ENCODE results near the gene TEX14. TPM values are rescaled to one million over a fixed set of nuclear protein-coding genes. Genes with fewer than 3 reads are reported as not detected.
A peak's percentile ranks its signal among the peaks of the same experiment; 100 is the strongest.

The TEX14 gene
- total RNA-seq, 4 donors from 2014 or later, result 0.13 to 0.19 TPM; not detected in 2

GRCh38 chr17:58730937-58731336 lies 39.1 kb upstream of the TEX14 start:
- TF ChIP-seq CTCF (IDR thresholded peaks at IDR 0.05), result no peak
- TF ChIP-seq POLR2A (IDR thresholded peaks at IDR 0.05), result no peak
- H3K36me3 ChIP-seq, result peaks cover 0 to 14% (median 0%) of the 10 kb centered on the region in 3 donors
- intact Hi-C loops (cut with DNase I), result no loop called here

DNA sequence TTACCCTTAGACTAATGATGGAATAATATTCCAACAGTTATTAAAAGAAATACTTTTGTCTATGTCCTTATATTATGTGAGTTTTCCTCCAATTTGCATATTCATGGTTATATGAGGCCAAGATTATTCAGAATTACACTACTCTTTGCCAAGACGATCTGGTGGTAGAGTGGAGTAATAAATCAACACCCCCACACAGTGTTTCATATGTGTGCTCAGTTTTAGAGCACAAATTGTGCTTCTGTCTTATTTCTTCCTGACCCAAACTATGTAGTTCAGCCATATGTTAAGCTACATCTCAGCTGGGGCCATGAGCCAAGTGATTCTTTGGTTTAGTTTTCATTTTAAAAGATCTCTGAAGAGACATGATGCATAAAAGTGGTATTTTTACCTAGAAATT lies 37.0 kb upstream of the TEX14 start:
- Histone ChIP-seq H3K27me3 (no peaks in the 10 kb centered on the region), H3K27ac (no peak overlapping the region), H3K36me3 (peaks cover 0 to 24% (median 0%) of the 10 kb centered on the region in 3 donors), H3K4me3 (no peak overlapping the region), H3K4me1 (no peaks in the 10 kb centered on the region), H3K9me3 (no peaks in the 10 kb centered on the region)
- TF ChIP-seq POLR2A (IDR thresholded peaks at IDR 0.05) (no peak), CTCF (IDR thresholded peaks at IDR 0.05) (no peak)
- intact Hi-C loops (cut with DNase I), result no loop called here
- 30 to 33% methylated on average over 1 of the region's 1 CpG for WGBS, 2 donors
- DNase-seq, result no peak

More at GRCh38 chr17:58730937-58731336, 39.1 kb upstream of the TEX14 start:
- H3K4me1 ChIP-seq, result no peaks in the 10 kb centered on the region
- no peak overlapping the region for H3K4me3 ChIP-seq
- no peak for DNase-seq
- no peak overlapping the region for H3K27ac ChIP-seq
- no peaks in the 10 kb centered on the region for H3K9me3 ChIP-seq
- no peaks in the 10 kb centered on the region for H3K27me3 ChIP-seq

- intact Hi-C loops (cut with DNase I), result no loop called here
- 96 to 100% methylated on average over 2 of the region's 2 CpGs for WGBS, 2 donors
Observed at GRCh38 chr17:58722696-58723095, 30.9 kb upstream of the TEX14 start.

DNA sequence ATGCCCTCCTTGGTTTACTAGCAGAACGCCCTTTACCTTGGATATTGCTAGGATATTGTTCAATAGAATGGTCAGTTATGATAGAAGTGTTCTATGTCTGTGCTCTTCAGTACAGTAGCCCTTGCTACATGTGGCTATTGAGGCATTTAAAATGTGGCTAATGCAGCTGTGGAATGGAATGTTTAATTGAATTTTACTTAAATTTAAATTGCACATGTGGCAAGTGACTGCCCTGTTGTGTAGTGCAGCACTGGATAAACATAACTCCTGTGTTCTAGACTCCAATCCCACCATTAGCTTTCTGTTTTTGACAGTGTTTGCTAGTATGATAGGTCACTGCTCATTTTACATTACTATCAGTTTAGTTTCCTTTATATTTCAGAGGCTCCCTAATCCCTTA lies 30.4 kb upstream of the TEX14 start:
- Histone ChIP-seq H3K27ac (no peak overlapping the region), H3K36me3 (peaks cover 0 to 57% (median 0%) of the 10 kb centered on the region in 3 donors), H3K4me3 (no peak overlapping the region), H3K27me3 (no peaks in the 10 kb centered on the region), H3K4me1 (no peaks in the 10 kb centered on the region), H3K9me3 (no peaks in the 10 kb centered on the region)
- DNase-seq, result no peak
- TF ChIP-seq POLR2A (IDR thresholded peaks at IDR 0.05) (no peak), CTCF (IDR thresholded peaks at IDR 0.05) (no peak)
- intact Hi-C loops (cut with DNase I), result no loop called here
- 91 to 94% methylated on average over 1 of the region's 1 CpG for WGBS, 2 donors

More at GRCh38 chr17:58722696-58723095, 30.9 kb upstream of the TEX14 start:
- Histone ChIP-seq H3K27ac (no peak overlapping the region), H3K27me3 (no peaks in the 10 kb centered on the region), H3K4me3 (no peak overlapping the region), H3K36me3 (peaks cover 0 to 53% (median 0%) of the 10 kb centered on the region in 3 donors), H3K4me1 (no peaks in the 10 kb centered on the region), H3K9me3 (no peaks in the 10 kb centered on the region)
- no peak for DNase-seq
- TF ChIP-seq POLR2A (IDR thresholded peaks at IDR 0.05) (no peak), CTCF (IDR thresholded peaks at IDR 0.05) (no peak)

DNA sequence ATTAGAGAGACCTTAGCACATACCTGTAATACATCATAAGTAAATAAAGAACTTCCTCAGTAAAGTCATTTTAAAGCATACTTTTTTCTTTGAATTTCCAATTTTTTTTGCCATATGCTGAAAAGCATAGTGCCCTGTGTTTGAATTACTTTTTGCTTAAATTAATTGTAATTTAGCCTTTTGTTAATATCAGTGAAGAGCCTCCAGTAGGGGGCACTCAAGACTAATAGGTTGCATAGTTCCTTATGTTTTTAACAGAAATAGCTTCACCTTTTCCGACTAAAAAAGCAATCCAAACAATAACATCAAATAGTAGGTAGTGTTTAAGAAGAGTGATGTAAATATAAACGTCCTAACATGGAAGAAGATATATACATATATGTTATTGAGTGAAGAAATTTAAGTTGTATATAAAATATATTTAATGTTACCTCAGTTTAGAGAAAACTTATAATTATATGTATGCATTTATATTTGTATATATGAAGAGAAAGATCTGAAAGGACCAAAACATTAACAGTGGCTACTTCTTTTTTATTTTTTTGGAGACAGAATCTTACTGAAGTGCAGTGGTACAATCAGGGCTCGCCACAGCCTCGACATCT lies 19.2 kb upstream of the TEX14 start:
- 48 to 49% methylated on average over 4 of the region's 4 CpGs for WGBS, 2 donors
- Histone ChIP-seq H3K27me3 (no peaks in the 10 kb centered on the region), H3K36me3 (peaks cover 0 to 51% (median 0%) of the 10 kb centered on the region in 3 donors), H3K27ac (no peak overlapping the region), H3K4me1 (no peaks in the 10 kb centered on the region), H3K4me3 (no peak overlapping the region), H3K9me3 (no peaks in the 10 kb centered on the region)
- intact Hi-C loops (cut with DNase I), result no loop called here
- TF ChIP-seq POLR2A (IDR thresholded peaks at IDR 0.05), result no peak
- TF ChIP-seq CTCF (IDR thresholded peaks at IDR 0.05), result peak; percentile 26 to 83 (median 72)
- no peak for DNase-seq
